ENCODE results near the gene KCNS1.

- no peak for TF ChIP-seq POLR2AphosphoS5 (IDR thresholded peaks at IDR 0.05)
- TF ChIP-seq, protein P1, sequence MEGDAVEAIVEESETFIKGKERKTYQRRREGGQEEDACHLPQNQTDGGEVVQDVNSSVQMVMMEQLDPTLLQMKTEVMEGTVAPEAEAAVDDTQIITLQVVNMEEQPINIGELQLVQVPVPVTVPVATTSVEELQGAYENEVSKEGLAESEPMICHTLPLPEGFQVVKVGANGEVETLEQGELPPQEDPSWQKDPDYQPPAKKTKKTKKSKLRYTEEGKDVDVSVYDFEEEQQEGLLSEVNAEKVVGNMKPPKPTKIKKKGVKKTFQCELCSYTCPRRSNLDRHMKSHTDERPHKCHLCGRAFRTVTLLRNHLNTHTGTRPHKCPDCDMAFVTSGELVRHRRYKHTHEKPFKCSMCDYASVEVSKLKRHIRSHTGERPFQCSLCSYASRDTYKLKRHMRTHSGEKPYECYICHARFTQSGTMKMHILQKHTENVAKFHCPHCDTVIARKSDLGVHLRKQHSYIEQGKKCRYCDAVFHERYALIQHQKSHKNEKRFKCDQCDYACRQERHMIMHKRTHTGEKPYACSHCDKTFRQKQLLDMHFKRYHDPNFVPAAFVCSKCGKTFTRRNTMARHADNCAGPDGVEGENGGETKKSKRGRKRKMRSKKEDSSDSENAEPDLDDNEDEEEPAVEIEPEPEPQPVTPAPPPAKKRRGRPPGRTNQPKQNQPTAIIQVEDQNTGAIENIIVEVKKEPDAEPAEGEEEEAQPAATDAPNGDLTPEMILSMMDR (IDR thresholded peaks at IDR 0.05), result no peak
- no peak for TF ChIP-seq EP300 (IDR thresholded peaks at IDR 0.05)
These were observed 13.8 kb upstream of the KCNS1 start, which contains the start of gene WFDC5 for GRCh38 chr20:45114465-45115385.

Measured in sigmoid colon (tissue), 4 donors.